Measurements from ENCODE around the gene CCDC141. TPM values are rescaled to one million over a fixed set of nuclear protein-coding genes. Genes with fewer than 3 reads are reported as not detected.

Gene CCDC141
- total RNA-seq, 1 experiment from 2014 or later, result 0.02 TPM

DNA sequence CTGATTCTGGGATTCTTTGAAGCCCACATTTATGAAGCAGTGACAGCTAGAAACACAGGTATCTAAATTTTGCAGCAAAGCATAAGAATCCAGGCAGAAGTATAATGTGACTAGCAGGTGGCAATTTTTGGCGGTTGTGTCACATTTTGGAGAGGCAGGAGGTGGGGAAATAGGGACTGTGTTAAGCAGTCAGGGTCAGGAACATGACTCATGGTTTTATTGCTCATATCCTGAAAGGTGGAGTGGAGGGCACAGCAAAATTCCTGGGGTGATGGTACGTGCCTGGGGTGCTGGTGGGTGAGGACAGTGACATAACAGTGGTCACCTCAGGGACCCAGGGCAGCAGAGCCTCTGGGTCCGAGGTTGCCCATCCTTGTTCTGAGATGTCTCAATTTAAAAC, 179.2 kb downstream of the CCDC141 start:
- no peak for DNase-seq (ENCODE audit: low spot score)

DNA sequence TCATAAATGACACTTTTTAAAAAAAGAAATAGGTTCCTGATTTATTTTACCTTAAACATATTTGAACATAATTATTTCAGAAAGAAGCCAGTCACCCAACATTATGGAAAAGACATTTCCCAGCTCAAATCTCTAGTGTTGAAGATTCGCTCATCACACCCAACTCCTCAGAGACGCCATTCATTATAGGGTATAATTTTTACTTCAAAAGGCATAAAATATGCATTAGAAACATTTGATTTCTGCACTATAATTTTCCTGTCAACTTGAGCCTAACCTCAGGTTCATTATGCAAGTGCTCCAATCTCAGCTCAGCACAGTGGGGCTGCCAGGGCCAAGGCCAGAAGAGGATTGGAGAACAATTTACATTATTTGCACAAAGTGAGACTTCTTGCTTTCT, 183.9 kb downstream of the CCDC141 start:
- no peak for DNase-seq (ENCODE audit: low spot score)

DNA sequence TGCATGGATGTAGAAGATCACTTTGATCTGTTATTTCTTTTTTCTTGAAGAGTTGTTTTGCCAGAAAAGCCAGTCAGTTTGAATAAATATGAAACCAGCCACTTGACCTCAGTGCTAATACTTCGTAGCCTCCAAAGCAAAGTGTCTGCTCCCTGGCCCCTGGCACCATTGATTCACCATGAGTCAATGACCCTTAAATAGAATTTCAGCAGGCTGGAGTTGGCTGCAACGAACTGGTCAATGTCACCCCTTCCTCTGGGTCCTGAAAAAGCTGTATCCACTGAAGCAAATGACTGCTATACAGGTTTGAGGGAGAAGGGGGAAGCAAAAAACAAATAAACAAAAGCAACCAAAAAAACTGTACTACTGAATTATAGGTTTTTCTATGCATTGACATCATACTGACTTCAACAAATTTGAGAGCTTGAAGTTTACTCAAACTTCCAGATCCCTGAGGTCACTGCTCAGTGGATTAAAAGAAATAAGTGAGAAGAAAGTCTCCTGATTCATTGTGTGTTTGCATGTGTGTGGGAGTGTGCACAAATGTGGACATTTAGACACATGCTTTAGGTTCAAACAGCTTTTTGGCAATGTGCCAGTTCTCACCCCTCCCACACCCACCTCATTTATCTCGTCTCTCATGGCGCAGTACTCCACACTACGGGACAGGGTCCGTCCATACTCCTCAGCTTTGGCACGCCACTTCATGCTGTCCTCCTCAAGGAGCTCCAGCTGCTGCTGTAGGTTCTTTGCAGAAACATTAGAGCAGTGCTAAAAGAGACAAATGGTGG, 184.6 kb downstream of the CCDC141 start:
- DNase-seq (ENCODE audit: low spot score), result no peak

DNA sequence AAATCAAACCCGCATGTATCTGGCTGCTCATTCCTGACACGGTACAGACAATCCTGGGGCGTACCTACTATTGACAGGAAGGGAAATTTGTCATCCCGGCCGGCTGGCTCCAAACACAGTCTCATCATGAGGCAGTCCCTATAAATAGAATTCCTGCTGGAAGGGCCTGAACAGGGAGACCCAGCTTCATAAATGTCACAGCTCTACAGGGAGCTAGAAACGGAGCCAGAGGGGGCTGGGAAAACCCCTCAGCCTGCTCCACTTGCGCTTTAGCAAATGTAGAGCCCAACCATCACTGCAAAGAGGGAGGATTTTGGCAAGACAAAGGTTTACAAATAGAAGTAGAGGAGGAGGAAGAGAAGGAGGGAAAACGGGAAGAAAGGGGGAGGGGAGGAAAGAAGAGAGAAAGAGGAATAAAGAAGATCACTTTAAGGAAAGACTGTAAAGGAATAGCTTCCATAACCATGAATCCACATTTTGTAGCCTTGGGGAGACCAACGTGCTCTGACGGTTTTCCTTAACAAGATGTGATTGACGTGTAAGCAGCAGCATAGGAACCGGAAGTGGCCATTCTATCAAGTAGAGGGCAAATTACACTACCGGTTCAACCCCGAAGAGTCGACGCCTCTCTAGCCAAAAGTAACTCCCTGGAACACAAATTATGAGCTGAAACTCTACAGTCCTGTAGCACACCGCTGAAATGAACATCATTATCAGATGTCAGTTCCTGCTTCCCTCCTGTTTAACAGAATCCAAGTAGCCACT, 185.9 kb downstream of the CCDC141 start:
- DNase-seq (ENCODE audit: low spot score), result no peak

DNA sequence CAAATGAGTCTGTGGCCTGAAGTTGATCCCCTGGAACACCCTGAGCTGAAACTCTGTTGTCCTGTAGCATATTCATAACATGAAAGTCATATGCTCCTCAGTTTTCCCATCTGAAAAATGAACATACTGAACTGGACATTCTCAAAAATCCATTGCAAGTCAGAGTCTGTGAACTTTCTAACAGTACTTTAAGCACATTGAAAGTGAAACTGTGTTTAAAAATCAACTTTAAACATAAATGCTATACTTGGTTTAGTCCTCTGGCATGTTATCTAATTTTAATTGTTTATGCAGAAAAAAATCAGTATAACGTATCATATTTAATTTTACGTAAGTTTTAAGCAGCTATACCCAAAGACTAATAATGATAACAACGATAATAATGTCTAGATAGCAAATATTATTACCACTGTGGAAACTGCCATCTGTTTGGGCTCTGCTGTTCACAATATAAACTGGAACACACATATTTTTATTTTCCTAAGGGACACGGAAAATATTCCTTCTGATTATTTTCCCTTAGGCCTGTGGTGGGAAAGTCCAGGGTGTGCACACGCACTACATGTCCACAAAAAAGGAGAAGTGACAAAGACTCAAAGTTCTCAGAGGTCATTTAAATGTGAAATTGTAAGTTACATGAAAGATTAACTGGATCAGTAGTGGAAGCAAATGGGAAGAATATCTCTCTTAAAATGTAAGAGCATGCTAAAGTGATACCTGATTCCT, 186.6 kb downstream of the CCDC141 start:
- no peak for DNase-seq (ENCODE audit: low spot score)

DNA sequence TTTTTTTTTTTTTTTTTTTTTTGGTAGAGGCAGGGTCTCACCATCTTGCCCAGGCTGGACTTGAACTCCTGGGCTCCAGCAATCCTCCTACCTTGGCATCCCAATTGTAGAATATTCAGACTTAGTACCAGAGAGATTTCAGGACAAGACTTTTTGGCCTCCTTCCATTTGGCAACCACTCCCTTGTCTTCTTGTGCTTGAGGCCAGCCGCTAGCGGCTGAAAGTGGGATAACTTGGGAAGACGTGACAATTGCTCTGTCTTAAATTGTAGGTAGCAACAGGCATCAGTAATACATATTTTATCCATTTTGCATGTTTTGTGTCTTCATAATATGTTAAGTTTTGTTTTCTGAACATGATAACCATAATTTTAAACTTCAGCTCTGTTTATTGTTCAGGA, 189.4 kb downstream of the CCDC141 start:
- no peak for DNase-seq (ENCODE audit: low spot score)

DNA sequence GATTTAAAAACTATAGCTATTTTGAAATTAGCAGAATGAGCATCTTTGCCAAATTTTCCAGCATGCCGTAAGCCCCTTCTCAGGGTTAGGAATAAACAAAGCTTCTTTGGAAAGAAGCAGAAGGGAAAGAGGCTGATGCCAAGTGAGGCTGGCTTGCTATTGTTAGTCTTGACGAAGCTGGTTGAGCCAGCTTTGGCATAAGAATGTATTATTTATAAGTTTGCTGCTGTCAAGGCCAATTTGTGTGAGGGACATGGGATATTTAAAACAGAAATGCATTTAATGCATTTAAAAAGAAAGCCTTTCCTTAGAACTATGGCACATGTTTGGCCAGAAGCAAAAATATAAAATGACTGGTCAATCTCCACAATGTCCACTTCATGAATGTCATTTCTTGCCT, 190.2 kb downstream of the CCDC141 start:
- no peak for DNase-seq (ENCODE audit: low spot score)

DNA sequence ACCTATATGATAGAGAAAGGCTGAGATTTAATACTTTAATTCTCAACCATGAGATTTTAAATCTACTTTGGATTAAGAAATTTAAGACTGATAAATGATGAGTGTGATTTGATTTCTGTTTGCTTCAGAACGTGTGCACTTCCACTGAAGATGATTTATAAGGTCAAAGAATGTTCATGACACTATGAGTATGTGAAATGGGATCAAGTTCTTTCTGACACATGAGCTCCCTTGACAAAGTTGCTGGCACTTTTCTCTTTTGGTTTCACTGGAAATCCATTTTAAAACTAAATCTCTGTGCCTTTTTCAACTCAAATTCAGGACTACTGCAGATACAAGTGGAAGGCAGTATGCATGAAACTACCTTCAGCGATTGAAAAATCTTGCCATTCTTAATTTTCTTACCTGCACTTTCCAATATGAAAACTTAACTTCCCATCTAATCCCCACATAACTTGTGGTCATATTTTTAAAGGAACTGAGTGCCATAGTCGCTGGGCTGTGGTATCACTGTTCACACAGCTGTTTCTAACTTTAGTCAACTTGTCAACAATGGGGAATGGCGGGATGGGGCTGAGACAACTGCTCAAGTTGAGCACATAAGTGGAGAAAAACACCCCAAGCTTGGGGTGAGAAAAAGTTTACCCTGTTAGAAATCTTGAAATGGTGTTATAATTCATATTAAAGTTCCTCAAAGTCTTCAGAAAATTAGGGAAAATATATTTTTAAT, 190.9 kb downstream of the CCDC141 start:
- no peak for DNase-seq (ENCODE audit: low spot score)

DNA sequence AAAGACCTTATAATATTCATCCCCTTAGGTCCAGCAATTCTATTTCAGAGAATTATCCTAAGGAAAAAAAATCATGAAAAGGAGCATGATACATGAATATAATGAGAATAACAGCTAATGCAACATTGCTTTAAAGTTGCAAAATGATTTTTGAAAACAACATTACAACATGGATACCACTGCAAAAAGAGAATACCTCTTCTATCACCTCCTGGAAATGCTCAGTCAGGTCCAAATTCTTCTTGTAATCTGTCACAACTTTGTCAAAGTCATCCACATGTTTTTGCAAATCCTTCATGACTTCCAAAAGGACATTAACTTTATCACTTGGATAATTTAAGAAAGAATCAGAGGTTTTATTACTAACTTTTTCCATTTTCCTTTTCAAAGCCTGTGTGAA, 194.8 kb downstream of the CCDC141 start:
- DNase-seq (ENCODE audit: low spot score), result no peak

DNA sequence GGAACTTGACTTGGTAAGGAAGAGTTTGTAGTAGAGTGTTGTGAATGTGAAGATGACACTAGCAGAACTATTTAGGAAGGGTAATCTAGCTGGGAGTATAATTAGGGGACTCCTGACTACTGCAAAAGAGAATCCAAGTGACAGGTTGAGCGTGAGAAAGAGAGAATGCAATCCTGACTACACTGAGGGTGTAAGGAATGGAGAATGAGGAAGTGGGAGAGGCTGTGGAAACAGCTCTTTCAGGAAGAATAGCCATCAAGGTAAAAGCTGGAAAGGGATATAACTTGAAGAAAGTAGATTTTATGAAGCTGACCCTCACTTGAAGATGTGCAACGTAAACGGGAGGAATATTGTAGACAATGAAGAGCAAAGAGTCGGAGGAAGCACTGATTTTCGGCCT, 201.6 kb downstream of the CCDC141 start:
- DNase-seq (ENCODE audit: low spot score), result no peak

DNA sequence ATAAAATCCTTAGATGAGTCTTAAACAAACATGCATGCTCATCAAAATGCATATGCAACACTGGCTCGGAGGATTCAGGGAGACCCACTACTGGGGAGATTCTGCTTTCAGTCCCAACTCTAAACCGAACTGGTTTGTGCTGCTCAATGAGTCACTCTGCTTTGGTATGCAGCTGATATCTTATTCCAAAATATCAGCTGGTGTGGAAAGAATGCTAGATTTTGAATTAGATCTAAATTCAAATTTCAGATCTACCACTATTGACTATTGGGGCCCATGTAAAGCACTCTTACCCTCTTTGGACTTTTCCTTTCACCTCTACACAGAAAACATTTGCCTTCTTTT, 203.5 kb downstream of the CCDC141 start:
- DNase-seq (ENCODE audit: low spot score), result no peak

DNA sequence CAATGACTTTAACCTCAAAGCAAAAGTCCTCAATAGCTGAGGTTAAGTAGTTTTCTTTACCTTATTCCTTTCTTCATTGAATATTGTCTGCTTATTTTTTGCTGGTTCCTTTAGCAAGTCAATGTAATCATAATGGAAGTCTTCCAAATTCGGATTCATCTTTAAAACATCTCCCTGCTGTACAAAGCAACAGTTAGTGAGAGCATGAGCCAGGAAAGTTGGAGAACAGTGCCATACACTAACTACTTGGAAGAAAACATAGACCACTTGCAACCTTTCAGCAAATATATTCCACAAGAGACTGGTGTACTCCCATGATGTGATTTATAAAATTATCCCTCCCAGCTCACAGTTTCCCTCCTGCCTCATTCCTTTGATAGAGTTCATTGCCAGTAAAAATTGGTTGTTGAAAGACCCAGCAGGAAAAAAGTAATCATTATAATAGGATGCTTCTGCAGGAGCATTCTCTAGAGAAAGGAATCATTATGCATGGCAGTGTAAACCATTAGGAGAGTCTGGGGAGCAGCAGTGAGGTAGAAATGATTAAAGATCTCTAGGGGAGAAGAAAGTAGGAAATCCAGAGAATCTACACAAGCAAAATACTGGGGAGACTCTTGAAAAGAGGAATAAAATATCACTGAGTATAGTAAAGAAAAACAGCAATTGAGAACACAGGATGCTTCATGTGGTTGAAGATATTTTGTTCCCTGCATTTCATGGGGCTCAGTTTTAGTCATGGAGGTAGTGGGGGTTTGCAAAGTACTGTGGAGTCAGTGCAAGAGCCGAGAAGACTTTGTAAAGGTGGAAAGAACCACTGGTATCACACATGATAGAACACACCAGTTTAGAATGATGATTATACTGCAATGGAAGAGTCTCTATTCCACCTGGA, 204.1 kb downstream of the CCDC141 start:
- no peak for DNase-seq (ENCODE audit: low spot score)

DNA sequence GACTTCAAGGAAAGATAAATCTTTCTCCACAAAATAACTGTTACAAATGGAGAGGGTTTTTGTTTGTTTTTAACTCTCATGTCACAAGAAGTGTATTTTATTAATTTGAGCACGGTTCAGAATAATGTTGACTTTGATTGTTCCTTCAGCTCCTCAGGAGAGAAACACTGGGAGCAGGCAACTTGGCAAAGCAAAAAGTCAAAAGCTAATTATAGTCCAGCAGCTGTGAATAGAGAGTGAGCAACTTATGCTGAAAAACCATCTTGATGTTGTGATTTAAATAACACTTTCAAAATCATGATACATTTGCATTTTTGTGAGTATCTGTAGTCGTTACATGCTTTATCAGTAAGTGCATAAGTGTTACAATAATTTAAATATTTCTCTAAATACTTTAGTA, 205.2 kb downstream of the CCDC141 start:
- no peak for DNase-seq (ENCODE audit: low spot score)

DNA sequence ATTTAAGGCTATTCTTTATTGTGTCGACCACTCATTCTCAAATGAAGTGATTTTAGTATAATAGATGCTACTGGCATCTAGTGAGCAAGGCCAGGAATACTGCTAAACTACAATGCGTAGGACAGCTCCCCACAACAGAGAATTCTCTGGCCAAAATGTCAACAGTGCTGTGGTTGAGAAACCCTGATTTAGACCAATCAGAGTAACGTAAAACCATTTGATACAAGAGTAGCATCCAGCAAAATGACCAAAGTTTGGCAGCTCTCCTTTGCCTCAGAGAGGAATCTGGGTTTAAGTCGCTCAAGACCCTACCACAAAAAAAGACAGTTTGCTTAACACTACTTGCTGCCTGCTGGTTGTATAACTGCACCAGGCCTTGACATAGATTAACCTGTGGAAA, 205.7 kb downstream of the CCDC141 start:
- DNase-seq (ENCODE audit: low spot score), result no peak

DNA sequence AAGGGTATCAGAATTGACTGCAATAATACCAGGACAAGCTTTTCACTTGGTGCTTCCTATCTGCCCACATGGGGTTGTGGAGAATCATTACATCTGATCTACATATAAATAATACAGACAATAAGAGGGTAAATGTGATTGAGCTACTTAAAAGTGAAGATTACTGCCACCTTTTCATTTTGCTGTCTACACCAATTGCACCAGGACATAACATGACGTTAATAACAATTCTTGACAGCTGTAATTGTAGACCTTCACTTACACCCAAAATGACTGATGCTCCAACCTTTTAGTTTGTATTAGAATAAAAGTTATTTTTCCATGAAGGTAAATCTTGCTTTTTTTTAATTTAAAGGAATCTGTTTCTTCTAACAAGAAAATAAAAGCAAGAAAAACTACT, 206.2 kb downstream of the CCDC141 start:
- DNase-seq (ENCODE audit: low spot score), result no peak

DNA sequence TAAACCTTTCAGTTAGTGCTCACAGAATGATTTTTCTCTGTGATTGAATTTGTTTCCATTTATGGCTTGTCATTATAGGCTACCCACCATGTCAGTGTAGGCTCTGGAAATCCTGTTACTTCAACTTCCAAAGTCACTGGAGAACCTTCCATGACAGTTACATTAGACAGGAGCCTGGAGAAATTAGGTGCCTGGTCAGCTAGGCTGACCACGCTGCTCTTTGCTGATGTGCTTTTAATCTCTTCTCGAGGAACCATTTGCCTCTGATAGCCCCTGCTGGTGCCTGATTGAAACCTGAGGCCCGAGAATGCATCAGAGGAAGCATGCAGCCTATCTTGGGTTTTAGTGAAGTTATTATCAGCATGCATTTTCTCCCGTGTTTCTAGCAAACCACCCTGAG, 213.1 kb downstream of the CCDC141 start:
- DNase-seq (ENCODE audit: low spot score), result no peak

DNA sequence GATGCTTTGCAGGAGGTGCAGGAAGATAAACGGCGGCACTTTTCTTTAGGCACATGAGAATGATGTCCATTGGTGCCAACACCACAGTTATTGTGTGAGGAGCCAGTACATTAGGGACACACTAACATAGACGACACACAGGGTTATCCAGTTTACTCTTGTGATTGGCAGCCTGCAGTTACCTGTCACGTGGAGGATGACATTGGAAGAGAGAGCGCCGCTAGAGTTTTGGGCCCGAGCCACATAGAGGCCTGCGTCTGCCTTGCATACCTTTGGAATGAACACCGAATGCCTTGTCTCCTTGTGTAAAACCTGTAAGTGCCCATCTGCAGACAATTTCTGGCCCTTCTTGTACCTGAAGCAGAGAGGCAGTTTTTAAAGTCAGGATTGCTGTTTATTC, 215.9 kb downstream of the CCDC141 start:
- no peak for DNase-seq (ENCODE audit: low spot score)

DNA sequence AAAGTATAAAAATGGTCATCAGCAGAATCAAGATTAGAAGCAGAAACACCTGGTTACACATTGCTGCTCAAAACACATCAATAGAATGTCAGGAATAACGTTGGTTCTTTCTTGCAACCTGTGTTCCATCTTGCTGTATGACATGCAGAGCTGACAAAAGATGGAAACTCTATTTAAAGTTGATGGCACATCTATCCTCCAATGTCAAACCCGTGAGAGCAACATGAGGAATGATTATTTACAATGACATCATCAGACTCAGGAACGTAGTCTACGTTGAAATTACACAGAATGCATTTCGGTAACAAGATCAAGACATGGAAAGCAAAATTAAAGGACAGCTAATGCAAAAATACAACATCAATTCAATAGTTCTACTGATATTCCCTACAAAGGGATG, 216.6 kb downstream of the CCDC141 start:
- no peak for DNase-seq (ENCODE audit: low spot score)

DNA sequence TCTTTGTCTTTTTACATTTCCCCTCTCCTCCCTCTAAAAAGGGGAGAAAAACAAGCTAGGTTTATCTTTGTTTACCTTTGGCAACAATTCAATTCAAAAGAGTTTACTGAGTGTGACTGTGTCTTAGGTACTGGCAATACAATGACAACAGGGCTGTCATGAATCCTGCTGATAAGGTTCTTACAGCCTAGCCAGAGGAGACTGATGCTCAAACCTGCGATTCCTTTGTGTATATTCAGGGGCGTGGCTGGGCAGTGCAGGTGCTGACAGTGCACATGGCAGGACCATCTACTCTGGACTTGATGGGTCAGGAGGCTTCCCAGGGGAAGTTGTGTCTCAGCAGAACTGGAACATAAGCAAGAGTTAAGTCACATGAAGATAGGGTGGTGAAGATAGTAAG, 219.5 kb downstream of the CCDC141 start:
- DNase-seq (ENCODE audit: low spot score), result no peak

DNA sequence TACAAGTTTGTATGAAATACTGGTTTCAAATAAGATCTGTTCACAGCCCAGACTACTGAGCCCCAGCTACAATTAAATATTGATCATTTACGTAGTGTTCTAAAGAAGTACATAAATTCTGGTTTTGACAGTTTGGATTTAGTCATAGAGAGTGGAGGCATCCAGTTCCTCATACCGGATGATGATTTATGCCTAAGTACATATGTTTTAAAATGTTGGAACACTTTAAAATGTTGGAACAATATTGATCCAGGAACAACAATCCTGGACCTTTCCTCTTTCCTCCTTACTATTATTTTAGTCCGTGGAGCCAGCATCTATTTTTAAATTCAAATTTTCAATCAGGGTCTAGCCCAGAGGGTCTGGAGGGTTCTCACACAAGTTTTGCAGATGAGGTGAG, 220.0 kb downstream of the CCDC141 start:
- no peak for DNase-seq (ENCODE audit: low spot score)

DNA sequence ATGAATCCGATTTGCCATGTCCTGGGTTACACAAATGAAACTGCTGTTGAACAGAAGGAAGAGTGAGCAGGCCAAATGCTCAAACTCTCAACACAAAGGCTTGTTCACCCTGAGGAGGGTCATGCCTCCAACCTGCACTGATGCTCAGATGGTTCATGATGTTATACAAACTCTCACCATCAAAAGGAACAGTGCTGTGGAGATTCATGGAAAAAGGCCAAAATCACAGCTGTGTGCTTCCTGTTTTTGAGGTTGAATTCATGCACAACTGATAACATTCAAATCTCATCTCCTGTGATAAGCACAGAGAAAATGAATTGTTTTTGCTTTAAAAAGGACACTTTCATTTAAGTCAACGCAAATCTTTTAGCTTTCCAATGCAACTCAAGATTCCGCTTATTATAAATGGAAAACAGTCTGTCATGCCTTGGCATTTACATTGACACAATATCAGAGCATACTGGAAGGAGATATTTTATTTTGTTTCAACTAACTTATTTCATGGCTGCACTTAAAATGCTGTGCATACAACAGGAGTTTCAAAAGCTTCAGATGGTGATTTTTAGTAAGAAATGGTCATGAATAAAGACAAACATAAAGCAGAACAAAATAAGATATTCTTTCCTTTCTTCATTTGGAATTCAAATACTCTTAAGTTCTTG, 220.5 kb downstream of the CCDC141 start:
- DNase-seq (ENCODE audit: low spot score), result no peak
